Panc1 (cell line): Measurements from ENCODE around the gene NPB. TPM values are rescaled to one million over a fixed set of nuclear protein-coding genes. Genes with fewer than 3 reads are reported as not detected.

ENCODE experiments used
- ATAC-seq: fragments of 200-7000 bp; cut with Tn5 transposase; 2 replicates; pipeline ENCODE4 v1.9.1; 2020; ENCODE audit warnings: mild to moderate bottlenecking, moderate library complexity
- BruUV-seq: library from RNA; stranded (reverse); fragments of 400-500 nt; replicated peaks from 2 replicates; lab custom pipeline; 2021; lab: Mats Ljungman, UMichigan
- CTCF ChIA-PET: fragments of 300-600 bp; sonication (Branson Sonifier 250); formaldehyde crosslinking; loops from one replicate; lab custom pipeline; 2022; ENCODE audit warnings: antibody characterized with exemption; lab: Charles Lee
- POLR2A ChIA-PET: fragments of 300-600 bp; sonication (Branson Sonifier 250); formaldehyde crosslinking; loops from one replicate; lab custom pipeline; 2022; ENCODE audit warnings: antibody characterized with exemption; lab: Charles Lee
- DNase-seq: peaks from one replicate; pipeline ENCODE4 v3.0.0-alpha.2; 2010; ENCODE audit warnings: low read depth, low spot score
- H3K27ac ChIP-seq: 2 replicates; pipeline ENCODE4 v1.5.1; 2011; ENCODE audit warnings: mild to moderate bottlenecking, low read length, inconsistent platforms
- H3K27me3 ChIP-seq: fragments of 200-500 bp; sonication (Bioruptor generic); 2 replicates; pipeline ENCODE4 v1.6.0; 2014; ENCODE audit warnings: low read length, inconsistent platforms; ENCODE audit not compliant: control insufficient read depth, insufficient read depth
- H3K36me3 ChIP-seq: fragments of 200-500 bp; sonication (Bioruptor generic); 2 replicates; pipeline ENCODE4 v1.5.1; 2014; ENCODE audit warnings: inconsistent platforms, mild to moderate bottlenecking, low read length, moderate library complexity; ENCODE audit not compliant: control insufficient read depth, insufficient read depth
- H3K4me1 ChIP-seq: 2 replicates; pipeline ENCODE4 v1.5.1; 2011; ENCODE audit warnings: inconsistent platforms, mild to moderate bottlenecking, low read length, moderate library complexity; ENCODE audit not compliant: control insufficient read depth, insufficient read depth
- H3K4me3 ChIP-seq, 2 experiments: 2 replicates each; pipeline ENCODE4 v1.5.1; 2011 to 2012; ENCODE audit warnings: low read depth in 2 of 2, low read length in 2 of 2, mild to moderate bottlenecking in 2 of 2, inconsistent platforms in 1 of 2, moderate library complexity in 1 of 2
- H3K9me3 ChIP-seq: fragments of 200-500 bp; sonication (Bioruptor generic); 2 replicates; pipeline ENCODE4 v1.5.1; 2014; ENCODE audit warnings: low read depth, mild to moderate bottlenecking, inconsistent platforms, low read length, moderate library complexity; ENCODE audit not compliant: control insufficient read depth, insufficient read depth
- CTCF ChIP-seq: fragments of 450-650 bp; IDR thresholded peaks from 2 replicates; pipeline ENCODE4 v1.5.1; 2017; ENCODE audit warnings: mild to moderate bottlenecking
- POLR2AphosphoS5 ChIP-seq: IDR thresholded peaks from 2 replicates; pipeline ENCODE4 v1.6.1; 2012; ENCODE audit warnings: mild to moderate bottlenecking, low read depth, low read length, moderate library complexity
- SIN3A ChIP-seq: IDR thresholded peaks from 2 replicates; pipeline ENCODE4 v1.6.1; 2012; ENCODE audit warnings: low read depth, mild to moderate bottlenecking, low read length, moderate library complexity, borderline replicate concordance; ENCODE audit not compliant: insufficient read depth
- TCF7L2 ChIP-seq: IDR thresholded peaks from 2 replicates; pipeline ENCODE4 v1.6.1; 2011; ENCODE audit warnings: mild to moderate bottlenecking, low read depth, low read length, inconsistent platforms
- in situ Hi-C: cut with HindIII; loops from 2 replicates; pipeline ENCODE4 v1.10.0; 2016; ENCODE audit warnings: low sequenced_read_pairs, low pct_unique_long_range_greater_than_20kb
- intact Hi-C: fragments of 100-400 bp; cut with micrococcal nuclease; formaldehyde crosslinking; loops from one replicate; pipeline ENCODE4 v1.10.0; 2022; ENCODE audit not compliant: unreplicated experiment
- total RNA-seq: library from RNA; stranded (reverse); gene quantifications from one replicate; pipeline ENCODE4 v1.2.1, GENCODE V29; 2021; ENCODE audit not compliant: unreplicated experiment
- TF ChIP-seq, protein P1 (sequence below), 2 experiments: IDR thresholded peaks; 2 replicates each; pipeline ENCODE4 v1.6.1; 2011 to 2012; ENCODE audit warnings: low read depth in 2 of 2, control low read depth in 1 of 2, low read length in 1 of 2, mild to moderate bottlenecking in 1 of 2, moderate library complexity in 1 of 2; ENCODE audit not compliant: insufficient read depth in 1 of 2

Gene NPB
- total RNA-seq, 1 experiment from 2014 or later = 3.9 TPM

- no peak for TF ChIP-seq POLR2AphosphoS5
- TF ChIP-seq, protein P1, sequence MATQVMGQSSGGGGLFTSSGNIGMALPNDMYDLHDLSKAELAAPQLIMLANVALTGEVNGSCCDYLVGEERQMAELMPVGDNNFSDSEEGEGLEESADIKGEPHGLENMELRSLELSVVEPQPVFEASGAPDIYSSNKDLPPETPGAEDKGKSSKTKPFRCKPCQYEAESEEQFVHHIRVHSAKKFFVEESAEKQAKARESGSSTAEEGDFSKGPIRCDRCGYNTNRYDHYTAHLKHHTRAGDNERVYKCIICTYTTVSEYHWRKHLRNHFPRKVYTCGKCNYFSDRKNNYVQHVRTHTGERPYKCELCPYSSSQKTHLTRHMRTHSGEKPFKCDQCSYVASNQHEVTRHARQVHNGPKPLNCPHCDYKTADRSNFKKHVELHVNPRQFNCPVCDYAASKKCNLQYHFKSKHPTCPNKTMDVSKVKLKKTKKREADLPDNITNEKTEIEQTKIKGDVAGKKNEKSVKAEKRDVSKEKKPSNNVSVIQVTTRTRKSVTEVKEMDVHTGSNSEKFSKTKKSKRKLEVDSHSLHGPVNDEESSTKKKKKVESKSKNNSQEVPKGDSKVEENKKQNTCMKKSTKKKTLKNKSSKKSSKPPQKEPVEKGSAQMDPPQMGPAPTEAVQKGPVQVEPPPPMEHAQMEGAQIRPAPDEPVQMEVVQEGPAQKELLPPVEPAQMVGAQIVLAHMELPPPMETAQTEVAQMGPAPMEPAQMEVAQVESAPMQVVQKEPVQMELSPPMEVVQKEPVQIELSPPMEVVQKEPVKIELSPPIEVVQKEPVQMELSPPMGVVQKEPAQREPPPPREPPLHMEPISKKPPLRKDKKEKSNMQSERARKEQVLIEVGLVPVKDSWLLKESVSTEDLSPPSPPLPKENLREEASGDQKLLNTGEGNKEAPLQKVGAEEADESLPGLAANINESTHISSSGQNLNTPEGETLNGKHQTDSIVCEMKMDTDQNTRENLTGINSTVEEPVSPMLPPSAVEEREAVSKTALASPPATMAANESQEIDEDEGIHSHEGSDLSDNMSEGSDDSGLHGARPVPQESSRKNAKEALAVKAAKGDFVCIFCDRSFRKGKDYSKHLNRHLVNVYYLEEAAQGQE (IDR thresholded peaks at IDR 0.05; ENCODE audit: insufficient read depth in 1 of 2, low read depth in 2 of 2, low read length in 1 of 2) = no peak
- TF ChIP-seq SIN3A = no peak
- no peak for TF ChIP-seq CTCF
- TF ChIP-seq TCF7L2 = no peak
- Histone ChIP-seq H3K9me3 (no peaks in the 10 kb centered on the region), H3K36me3 (peaks cover 33% of the 10 kb centered on the region), H3K4me1 (peaks cover 9% of the 10 kb centered on the region), H3K27me3 (no peaks in the 10 kb centered on the region), H3K27ac (no peak overlapping the region; the same call in 1 of the 2 replicates), H3K4me3 (no peak overlapping the region)
- POLR2A ChIA-PET = interaction anchor here (0.6 kb wide), 1 partner anchor 179 kb away, joined by 3 read pairs; no protein-coding TSS in a partner anchor
- intact Hi-C loops (no loop called here), in situ Hi-C loops (no loop called here)
- no peak for ATAC-seq
- no TSS peak for BruUV-seq
- CTCF ChIA-PET = no interaction called here
- no peak for DNase-seq
Measured at GRCh38 chr17:81888105-81888987, 13.7 kb upstream of the NPB start.

GRCh38 chr17:81888988-81889595 is 12.9 kb upstream of the NPB start:
- H3K9me3 ChIP-seq = no peaks in the 10 kb centered on the region
- H3K4me3 ChIP-seq = no peak overlapping the region
- H3K27me3 ChIP-seq = no peaks in the 10 kb centered on the region
- peaks cover 9% of the 10 kb centered on the region for H3K4me1 ChIP-seq
- DNase-seq (no peak), ATAC-seq (no peak)
- in situ Hi-C loops = no loop called here
- peaks cover 33% of the 10 kb centered on the region for H3K36me3 ChIP-seq
- no TSS peak for BruUV-seq
- H3K27ac ChIP-seq = no peak overlapping the region; the same call in 1 of the 2 replicates
- intact Hi-C loops = no loop called here
- ChIA-PET POLR2A (interaction anchor here (0.6 kb wide), 1 partner anchor 180 kb away, joined by 3 read pairs; no protein-coding TSS in a partner anchor), CTCF (no interaction called here)
- TF ChIP-seq SIN3A = no peak
